GM18519 (cell line): ENCODE measurements around the gene ZNRD2.
"Not testable (repeated sequence)": the region's sequence is repeated elsewhere in the genome, so short reads cannot be mapped to it uniquely, and the experiment has no call there.

Source experiments
- ATAC-seq: cut with Tn5 transposase; IDR thresholded peaks from one replicate; pipeline ENCODE4 v1.9.1; 2021; ENCODE audit warnings: mild to moderate bottlenecking, moderate library complexity; ENCODE audit not compliant: unreplicated experiment, low FRiP score

Gene ZNRD2, protein sequence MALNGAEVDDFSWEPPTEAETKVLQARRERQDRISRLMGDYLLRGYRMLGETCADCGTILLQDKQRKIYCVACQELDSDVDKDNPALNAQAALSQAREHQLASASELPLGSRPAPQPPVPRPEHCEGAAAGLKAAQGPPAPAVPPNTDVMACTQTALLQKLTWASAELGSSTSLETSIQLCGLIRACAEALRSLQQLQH

DNA sequence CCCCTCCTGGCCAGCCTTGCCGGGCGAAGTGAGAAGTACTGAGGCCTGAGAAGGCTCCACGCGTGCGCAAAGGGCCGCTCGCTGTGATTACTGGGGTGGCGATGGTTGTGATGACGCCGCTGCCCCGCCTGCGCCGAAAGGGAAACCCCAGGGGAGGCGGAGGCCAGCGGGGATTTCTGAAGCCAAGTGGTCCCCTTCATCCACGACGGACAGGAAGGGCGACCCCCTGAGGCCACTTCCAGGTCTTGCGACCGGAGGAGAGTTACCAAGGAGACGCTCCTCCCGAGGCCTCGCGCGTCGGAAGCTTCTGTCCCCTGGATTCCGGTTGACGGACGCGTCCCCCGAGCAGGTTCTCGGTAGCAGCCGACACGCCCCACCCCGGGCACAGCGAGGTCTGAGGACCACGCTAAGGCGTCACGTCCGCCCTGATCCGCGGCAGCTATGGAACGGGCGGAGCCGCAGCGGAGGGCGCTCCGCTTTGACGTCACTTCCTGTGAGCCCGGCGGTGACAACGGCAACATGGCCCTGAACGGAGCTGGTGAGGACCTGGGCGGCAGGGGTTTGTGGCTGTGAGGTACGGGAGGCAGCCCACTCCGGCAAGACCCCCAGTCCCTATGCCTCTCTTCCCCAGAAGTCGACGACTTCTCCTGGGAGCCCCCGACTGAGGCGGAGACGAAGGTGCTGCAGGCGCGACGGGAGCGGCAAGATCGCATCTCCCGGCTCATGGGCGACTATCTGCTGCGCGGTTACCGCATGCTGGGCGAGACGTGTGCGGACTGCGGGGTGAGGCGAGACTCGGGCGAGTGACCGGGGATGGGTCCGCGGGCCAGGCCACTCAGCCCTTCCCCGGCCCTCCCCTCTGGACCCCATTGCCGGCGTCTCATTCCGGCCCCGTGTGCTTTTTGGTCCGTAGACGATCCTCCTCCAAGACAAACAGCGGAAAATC lies at the start of gene ZNRD2:
Gene ZNRD2 (plus strand): TSS at position 505 of the 946 bp plus-strand sequence. CDS start 15 bp downstream, at position 520.
- ATAC-seq: peak; percentile 49

DNA sequence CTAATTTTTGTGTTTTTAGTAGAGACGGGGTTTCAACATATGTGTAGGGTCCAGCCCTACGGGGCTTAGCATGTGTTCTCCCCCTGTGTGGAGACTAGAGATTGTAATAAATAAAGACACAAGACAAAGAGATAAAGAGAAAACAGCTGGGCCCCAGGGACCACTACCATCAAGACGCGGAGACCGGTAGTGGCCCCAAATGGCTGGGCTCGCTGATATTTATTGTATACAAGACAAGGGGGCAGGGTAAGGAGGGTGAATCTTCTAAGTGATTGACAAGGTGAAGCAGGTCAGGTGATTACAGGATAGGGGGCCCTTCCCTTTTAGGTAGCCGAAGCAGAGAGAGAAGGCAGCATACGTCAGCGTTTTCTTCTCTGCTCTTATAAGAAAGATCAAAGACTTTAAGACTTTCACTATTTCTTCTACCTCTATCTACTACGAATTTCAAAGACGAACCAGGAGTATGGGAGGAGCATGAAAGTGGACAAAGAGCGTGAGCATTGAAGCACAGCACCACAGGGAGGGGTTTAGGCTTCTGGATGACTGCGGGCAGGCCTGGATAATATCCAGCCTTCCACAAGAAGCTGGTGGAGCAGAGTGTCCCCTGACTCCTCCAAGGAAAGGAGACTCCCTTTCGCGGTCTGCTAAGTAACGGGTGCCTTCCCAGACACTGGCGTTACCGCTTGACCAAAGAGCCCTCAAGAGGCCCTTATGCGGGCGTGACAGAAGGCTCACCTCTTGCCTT lies 48.3 kb upstream of the ZNRD2 start:
- not testable (repeated sequence) for ATAC-seq

DNA sequence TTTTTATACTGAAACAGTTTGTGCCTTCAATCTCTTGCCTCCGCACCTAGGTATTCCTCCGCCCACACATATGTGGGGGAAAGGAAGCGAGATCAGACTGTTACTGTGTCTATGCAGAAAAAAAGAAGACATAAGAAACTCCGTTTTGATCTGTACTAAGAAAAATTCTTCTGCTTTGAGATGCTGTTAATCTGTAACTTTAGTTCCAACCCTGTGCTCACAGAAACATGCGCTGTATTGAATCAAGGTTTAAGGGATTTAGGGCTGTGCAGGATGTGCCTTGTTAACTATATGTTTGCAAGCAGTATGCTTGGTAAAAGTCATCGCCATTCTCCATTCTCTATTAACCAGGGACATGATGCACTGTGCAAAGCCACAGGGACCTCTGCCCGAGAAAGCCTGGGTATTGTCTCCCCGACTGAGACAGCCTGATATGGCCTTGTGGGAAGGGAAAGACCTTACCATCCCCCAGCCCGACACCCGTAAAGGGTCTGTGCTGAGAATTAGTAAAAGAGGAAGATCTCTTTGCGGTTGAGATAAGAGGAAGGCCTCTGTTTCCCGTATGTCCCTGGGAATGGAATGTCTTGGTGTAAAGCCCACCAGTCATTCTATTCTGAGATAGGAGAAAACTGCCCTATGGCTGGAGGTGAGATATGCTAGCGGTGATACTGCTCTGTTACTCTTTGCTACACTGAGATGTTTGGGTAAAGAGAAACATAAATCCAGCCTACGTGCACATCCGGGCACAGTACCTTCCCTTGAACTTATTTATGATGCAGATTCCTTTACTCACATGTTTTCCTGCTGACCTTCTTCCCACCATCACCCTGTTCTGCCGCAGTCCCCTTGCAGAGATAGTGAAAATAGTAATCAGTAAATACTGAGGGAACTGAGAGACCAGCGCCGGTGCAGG lies 47.3 kb upstream of the ZNRD2 start:
- not testable (repeated sequence) for ATAC-seq

DNA sequence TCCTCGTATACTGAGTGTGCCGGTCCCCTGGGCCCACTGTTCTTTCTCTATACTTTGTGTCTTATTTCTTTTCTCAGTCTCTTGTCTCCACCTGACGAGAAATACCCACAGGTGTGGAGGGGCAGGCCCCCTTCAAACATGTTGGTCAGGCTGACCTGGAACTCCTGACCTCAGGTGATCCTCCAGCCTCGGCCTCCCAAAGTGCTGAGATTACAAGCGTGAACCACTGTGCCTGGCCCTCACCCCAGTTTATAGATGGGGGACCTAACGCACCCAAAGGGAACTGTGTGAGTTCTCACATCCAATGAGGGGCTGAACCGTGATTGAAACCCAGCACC lies 46.7 kb upstream of the ZNRD2 start:
- not testable (repeated sequence) for ATAC-seq

DNA sequence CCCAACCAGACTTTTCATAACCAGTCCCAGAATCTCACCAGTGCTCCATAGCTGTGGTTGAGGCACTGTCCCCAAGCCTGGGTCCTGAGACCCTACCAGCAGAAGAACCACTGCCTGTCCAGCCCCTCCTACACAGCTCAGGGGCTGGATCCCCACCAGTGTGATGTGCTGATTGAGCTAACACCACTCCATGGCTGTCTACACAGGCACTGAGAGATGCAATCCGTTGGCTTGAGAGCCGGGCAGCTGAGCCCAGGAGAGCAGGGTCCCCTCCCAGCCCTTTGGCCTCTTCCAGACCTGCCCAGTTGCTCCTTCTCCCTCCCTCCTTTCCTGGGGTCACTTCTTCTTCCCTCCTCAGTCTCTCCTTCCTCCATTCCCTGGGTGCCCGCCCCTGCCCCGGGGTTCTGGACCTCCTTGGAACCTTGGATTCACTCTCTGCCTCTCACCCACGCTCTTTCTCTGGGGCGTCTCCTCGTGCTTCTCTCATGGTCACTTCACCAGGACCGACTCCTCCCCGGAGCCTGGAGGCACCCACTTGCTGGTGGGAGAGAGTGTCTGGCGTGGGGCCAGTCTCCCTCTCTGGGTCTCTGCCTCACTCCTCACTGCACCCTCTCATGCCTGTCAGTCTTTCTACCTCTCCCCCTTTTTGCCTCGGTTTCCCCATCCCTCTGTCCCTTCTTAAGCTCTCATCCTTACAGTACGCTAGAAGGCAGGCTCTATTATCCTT lies 46.1 kb upstream of the ZNRD2 start:
- no peak for ATAC-seq

DNA sequence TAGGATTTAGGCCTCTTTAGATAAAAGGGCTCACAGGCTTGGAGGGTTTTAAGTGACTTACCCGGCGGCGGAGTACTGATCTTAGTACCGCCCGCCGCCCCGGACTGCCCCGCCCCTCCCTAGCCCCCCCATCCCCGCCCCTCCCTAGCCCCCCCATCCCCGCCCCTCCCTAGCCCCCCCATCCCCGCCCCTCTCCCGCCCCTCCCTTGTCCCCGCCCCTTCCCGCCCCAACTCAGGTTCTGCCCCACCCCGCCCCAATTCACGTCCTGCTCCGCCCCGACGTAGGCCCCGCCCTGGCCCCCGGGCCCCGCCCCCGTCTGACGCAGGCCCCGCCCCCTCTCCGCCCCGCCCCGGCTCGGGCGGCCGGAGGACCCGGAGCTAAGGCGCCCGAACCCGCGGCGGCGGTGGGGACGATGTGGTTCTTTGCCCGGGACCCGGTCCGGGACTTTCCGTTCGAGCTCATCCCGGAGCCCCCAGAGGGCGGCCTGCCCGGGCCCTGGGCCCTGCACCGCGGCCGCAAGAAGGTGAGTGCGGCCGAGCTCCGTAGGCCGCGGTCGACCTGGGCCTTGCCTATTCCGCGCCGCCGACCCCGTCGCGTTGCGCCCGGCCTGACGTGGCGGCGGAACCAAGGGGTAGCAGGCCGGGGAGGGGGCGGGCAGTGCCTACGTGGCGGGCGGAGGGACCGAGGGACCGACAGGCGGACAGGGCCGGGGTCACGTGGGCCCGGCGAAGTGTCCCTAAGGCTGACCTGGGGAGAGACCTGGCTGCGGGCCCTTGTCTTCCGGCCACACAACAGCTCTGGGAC lies 45.3 kb upstream of the ZNRD2 start, which contains the start of gene SCYL1:
Gene SCYL1 (plus strand): TSS at position 343 of the 805 bp plus-strand sequence. CDS start 71 bp downstream, at position 414.
- no peak for ATAC-seq

DNA sequence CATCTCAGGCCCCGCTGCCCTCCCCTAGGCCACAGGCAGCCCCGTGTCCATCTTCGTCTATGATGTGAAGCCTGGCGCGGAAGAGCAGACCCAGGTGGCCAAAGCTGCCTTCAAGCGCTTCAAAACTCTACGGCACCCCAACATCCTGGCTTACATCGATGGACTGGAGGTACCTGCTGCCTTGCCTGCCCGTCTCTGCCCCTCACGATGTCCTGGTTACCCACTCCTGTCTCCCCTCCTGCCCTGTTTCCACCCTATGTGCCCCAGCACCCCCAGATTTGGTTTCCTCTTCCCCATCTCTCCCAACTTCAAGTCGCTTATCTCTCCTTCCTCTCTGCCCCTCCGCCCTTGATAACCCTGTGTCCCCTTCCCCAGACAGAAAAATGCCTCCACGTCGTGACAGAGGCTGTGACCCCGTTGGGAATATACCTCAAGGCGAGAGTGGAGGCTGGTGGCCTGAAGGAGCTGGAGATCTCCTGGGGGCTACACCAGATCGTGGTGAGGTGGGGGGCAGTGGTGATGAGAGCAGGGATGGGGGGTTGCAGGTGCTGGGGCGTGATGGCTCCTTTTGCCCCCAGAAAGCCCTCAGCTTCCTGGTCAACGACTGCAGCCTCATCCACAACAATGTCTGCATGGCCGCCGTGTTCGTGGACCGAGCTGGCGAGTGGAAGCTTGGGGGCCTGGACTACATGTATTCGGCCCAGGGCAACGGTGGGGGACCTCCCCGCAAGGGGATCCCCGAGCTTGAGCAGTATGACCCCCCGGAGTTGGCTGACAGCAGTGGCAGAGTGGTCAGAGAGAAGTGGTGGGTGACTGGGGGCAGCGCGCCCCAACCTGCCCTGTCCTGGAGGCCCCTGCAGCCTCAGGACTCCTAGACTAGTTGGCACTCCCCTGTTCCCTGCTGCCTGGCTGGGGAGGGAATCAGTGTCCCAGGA lies 44.5 kb upstream of the ZNRD2 start:
- ATAC-seq: no peak

DNA sequence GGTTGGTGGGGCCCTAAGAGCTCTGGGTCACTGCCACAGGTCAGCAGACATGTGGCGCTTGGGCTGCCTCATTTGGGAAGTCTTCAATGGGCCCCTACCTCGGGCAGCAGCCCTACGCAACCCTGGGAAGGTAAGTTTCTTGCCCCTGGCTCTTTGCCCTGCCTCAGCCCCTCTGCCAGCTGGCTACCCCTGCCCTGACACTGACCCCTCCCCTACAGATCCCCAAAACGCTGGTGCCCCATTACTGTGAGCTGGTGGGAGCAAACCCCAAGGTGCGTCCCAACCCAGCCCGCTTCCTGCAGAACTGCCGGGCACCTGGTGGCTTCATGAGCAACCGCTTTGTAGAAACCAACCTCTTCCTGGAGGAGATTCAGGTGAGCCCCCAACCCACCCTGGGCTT lies 43.5 kb upstream of the ZNRD2 start:
- no peak for ATAC-seq

DNA sequence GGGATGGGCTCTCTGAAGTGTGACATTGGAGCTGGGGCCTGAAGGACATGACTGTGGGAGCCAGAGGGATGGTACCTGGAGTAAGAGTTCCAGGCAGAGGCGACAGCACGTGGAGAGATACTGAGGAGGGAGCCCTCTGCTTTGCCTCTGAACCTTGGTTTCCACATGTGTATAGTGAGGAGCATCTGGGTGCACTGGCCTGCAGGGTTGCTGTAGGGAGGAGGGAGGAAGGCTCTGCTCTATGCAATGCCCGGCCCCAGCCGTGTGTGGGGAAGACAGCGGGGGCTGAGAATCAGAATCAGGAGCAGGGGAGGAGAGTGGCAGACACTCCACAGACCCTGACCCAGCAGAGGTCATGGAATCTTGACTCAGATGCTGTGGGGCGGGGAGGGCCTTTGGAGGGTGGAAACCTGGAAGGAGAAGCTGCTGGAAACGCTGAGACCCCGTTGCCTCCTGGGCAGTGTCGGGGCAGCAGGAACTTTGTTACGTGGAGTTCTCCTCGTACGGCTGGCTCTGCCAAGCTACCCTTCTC lies 41.4 kb upstream of the ZNRD2 start:
- ATAC-seq: no peak

DNA sequence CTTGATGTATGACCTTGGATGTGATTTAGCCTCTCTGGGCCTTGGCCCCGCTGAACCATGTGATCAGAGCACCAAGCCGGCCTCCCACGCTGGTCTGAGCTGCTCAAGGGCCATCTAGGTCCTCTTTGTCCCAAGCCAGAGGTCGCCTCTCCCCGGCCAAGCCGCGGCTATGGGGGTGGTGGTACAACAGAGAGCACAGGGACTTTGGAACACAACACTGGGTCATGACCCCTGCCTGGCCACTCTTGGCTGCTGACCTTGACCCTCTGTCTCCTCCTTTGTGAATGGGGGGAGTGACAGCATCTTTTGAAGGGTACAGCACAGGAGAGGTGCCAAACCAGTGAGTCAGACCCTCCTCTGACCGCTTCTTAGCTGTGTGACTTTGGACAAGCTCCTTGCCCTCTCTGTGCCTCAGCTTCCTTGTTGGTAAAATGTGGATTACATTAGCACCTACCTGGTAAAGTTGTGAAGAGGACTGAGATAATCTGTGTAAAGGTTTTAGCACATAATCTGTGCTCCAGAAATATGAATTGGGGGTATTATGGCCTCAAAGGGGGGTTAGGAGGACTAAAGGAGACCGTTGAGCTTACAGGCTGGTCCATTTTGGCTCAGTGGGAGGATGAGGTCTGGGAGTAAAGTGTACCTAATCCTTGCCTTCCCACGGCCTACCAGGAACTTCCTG lies 40.7 kb upstream of the ZNRD2 start:
- no peak for ATAC-seq

DNA sequence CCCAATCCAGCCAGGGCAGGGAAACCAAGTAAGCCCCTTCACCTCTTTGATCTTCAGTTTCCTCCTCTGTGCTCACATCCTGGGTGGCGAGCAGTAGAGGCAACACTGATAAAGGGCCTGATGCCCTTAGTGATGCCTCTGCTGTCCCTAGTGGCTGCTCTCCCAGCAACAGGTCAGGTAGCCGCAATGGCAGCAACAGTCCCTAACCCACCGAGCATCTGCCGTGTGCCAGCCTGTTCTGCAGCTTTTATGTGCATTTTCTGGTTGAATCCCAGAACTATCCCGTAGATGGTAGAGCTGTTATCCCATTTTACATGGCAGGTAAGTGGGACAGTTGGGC lies 40.1 kb upstream of the ZNRD2 start:
- no peak for ATAC-seq

DNA sequence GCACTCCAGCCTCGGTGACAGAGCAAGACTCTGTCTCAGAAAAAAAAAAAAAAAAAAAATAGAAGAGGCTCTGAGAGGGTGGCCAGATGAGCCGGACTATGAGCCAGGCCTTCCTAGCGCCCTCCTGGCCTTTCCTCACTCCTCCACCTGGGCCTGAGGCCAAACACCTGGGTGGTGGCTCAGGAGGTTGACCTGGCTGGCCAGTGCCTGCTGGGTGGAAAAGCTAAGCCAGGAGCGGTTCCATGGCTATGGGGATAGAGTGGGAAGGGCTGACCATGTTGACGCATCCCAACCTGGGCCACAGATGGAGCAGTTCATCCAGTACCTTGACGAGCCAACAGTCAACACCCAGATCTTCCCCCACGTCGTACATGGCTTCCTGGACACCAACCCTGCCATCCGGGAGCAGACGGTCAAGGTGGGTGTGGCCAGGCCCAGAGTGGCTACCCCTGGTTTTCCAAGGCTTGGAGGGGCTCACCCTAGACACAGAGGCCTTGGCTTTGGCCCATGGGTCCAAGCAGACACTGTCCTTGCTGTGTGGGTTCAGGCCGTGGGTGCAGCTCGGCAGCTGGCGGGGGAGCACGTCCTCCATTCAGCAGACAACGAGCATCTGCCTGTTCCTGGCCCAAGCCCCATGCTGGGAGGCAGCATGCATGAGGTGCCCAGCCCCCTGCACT lies 37.8 kb upstream of the ZNRD2 start:
- no peak for ATAC-seq

DNA sequence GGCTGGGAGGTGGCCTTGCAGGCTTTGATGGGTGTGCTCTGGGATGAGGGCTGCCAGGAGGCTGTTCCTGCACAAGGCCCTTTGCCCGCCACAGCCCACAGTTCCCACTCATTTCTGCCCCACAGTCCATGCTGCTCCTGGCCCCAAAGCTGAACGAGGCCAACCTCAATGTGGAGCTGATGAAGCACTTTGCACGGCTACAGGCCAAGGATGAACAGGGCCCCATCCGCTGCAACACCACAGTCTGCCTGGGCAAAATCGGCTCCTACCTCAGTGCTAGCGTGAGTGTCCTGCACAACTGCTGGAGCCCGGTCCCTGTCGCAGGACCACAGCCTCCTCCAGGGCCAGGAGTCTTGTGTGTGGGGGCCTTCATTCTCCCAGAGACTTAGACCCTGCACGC lies 35.2 kb upstream of the ZNRD2 start:
- no peak for ATAC-seq

DNA sequence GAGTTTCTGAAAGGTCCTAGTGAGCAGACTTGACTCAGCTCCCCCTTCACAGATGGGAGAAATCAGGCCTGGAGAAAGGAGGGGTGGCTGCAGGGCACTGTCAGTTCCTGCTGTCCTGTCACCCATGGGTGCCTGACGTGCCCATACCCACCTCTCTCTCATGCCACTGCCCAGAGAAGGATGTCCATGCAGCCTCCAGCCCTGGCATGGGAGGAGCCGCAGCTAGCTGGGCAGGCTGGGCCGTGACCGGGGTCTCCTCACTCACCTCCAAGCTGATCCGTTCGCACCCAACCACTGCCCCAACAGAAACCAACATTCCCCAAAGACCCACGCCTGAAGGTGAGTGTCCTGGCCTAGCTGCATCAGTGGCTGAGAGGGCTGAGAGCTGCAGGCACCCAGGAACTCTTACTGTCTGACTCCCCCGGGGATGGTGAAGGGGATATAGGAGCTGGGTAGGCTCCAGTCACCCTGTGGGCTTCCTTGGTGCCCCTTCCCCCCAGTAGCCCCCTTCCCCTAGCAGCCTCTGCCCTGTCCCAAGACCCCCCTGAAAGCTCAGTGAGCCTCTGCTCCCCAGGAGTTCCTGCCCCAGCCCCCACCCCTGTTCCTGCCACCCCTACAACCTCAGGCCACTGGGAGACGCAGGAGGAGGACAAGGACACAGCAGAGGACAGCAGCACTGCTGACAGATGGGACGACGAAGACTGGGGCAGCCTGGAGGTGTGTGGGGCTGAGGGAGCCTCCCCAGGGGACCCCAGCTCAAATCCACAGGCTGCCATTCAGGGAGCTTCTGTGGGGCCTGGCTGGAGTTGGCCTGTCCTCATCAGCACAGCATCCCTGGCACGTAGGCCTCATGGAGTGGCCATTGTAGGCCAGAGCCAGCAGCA lies 33.6 kb upstream of the ZNRD2 start:
- ATAC-seq: no peak

DNA sequence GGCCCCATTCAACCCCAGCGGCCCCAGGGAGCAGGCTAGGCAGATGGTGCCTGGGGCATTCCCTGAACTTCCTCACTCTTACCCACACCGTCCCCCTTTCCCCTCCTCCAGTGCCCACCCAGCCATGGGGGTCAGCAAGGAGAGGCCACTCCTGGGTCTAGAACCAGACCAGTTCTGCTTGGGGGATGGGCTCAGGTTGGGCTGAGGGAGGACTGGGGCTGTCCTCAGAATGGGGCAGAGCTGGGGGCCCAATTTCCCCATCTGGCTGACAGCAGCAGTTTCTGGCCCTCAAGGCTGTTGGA lies 33.0 kb upstream of the ZNRD2 start:
- no peak for ATAC-seq
